NT2/D1 (cell line): ENCODE measurements around the gene ADORA1.

Source experiments
- SUZ12 ChIP-seq: IDR thresholded peaks from 2 replicates; pipeline ENCODE4 v1.6.1; 2011; ENCODE audit not compliant: insufficient read length, insufficient read depth; ENCODE audit errors: extremely low read depth
- YY1 ChIP-seq: IDR thresholded peaks from 2 replicates; pipeline ENCODE4 v1.6.1; 2011; ENCODE audit not compliant: insufficient read length, insufficient read depth
- ZNF274 ChIP-seq: IDR thresholded peaks from 2 replicates; pipeline ENCODE4 v1.6.1; 2011; ENCODE audit warnings: mild to moderate bottlenecking, low read depth, low read length

DNA sequence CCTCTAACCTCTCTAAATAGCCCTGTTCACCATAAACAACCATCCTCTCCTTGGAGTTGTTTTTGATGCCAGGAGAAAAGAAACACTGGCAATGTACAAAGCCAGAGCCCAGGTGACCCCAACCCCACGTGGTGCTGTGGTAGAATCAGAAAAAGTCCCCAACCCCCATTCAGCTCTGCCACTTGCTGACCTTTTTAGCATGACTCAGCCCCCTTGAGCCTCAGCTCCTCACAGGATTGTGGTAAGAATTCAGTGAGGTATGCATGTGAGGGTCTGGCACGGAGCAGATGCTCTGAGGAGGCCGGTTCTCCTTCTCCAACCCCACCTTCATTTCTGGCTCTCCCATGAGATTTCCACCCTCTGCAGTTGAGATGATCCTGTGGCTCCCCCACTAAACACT lies 70.1 kb downstream of the ADORA1 start:
- TF ChIP-seq SUZ12 = no peak
- TF ChIP-seq YY1 = no peak
- TF ChIP-seq ZNF274 = no peak
